GM23338 (cell line): Measurements from ENCODE around the gene MIDN. TPM values are rescaled to one million over a fixed set of nuclear protein-coding genes. Genes with fewer than 3 reads are reported as not detected.

Source experiments
- ATAC-seq: fragments of 200-7000 bp; cut with Tn5 transposase; 3 replicates; pipeline ENCODE4 v1.9.1; 2020
- DNase-seq: peaks from one replicate; pipeline ENCODE4 v3.0.0-alpha.2; 2015; ENCODE audit warnings: low spot score
- H2AFZ ChIP-seq: fragments of 200-600 bp; sonication (generic); 2 replicates; pipeline ENCODE4 v1.8.0; 2016; ENCODE audit warnings: antibody characterized with exemption, mild to moderate bottlenecking, moderate library complexity
- H3F3A ChIP-seq: fragments of 200-600 bp; sonication (generic); replicated peaks from 2 replicates; pipeline ENCODE4 v1.8.0; 2017; ENCODE audit warnings: antibody characterized with exemption, mixed run types, low read depth
- H3K27ac ChIP-seq: fragments of 200-600 bp; sonication (generic); 2 replicates; pipeline ENCODE4 v1.6.1; 2016; ENCODE audit warnings: low read depth
- H3K27me3 ChIP-seq: fragments of 200-600 bp; sonication (generic); 2 replicates; pipeline ENCODE4 v1.8.0; 2016; ENCODE audit warnings: mild to moderate bottlenecking, mixed run types, moderate library complexity; ENCODE audit not compliant: insufficient read depth
- H3K36me3 ChIP-seq: fragments of 200-600 bp; sonication (generic); 2 replicates; pipeline ENCODE4 v1.8.0; 2016; ENCODE audit warnings: mild to moderate bottlenecking; ENCODE audit not compliant: insufficient read depth
- H3K4me1 ChIP-seq: fragments of 200-600 bp; sonication (generic); 2 replicates; pipeline ENCODE4 v1.8.0; 2016; ENCODE audit warnings: mild to moderate bottlenecking, moderate library complexity; ENCODE audit not compliant: insufficient read depth
- H3K4me2 ChIP-seq: fragments of 200-600 bp; sonication (generic); 2 replicates; pipeline ENCODE4 v1.7.1; 2017; ENCODE audit warnings: mixed run types
- H3K4me3 ChIP-seq: fragments of 200-600 bp; sonication (generic); 2 replicates; pipeline ENCODE4 v1.6.1; 2016; ENCODE audit warnings: mixed run types
- H3K79me2 ChIP-seq: fragments of 200-600 bp; sonication (generic); replicated peaks from 2 replicates; pipeline ENCODE4 v1.8.0; 2017; ENCODE audit warnings: mild to moderate bottlenecking; ENCODE audit not compliant: insufficient read depth
- H3K9me2 ChIP-seq: fragments of 200-600 bp; sonication (generic); 2 replicates; pipeline ENCODE4 v1.8.0; 2017; ENCODE audit not compliant: insufficient read depth
- H4K20me1 ChIP-seq: fragments of 200-600 bp; sonication (generic); replicated peaks from 2 replicates; pipeline ENCODE4 v1.8.0; 2017; ENCODE audit warnings: mild to moderate bottlenecking; ENCODE audit not compliant: insufficient read depth
- H3K27ac Mint-ChIP-seq: 2 replicates; pipeline ENCODE4 v1.8.0; 2020; ENCODE audit warnings: inconsistent platforms, mild to moderate bottlenecking, moderate library complexity, mixed read lengths
- H3K27me3 Mint-ChIP-seq: 3 replicates; pipeline ENCODE4 v1.8.0; 2022; ENCODE audit warnings: low read depth, mild to moderate bottlenecking, moderate library complexity, mixed read lengths, inconsistent platforms; ENCODE audit not compliant: insufficient read depth, poor library complexity
- H3K36me3 Mint-ChIP-seq: 3 replicates; pipeline ENCODE4 v1.8.0; 2021; ENCODE audit warnings: low read depth, mild to moderate bottlenecking, inconsistent platforms, moderate library complexity, mixed read lengths
- H3K4me1 Mint-ChIP-seq: 3 replicates; pipeline ENCODE4 v1.8.0; 2020; ENCODE audit warnings: mild to moderate bottlenecking, inconsistent platforms, mixed read lengths
- H3K4me3 Mint-ChIP-seq: 3 replicates; pipeline ENCODE4 v1.8.0; 2021; ENCODE audit warnings: moderate library complexity, mild to moderate bottlenecking, inconsistent platforms, mixed read lengths
- H3K9me3 Mint-ChIP-seq: 3 replicates; pipeline ENCODE4 v1.8.0; 2020; ENCODE audit warnings: moderate library complexity, mild to moderate bottlenecking, inconsistent platforms, mixed read lengths
- CREB1 ChIP-seq: fragments of 250-450 bp; sonication (Bioruptor Pico); IDR thresholded peaks from 2 replicates; pipeline ENCODE4 v1.5.0; 2020; ENCODE audit warnings: low read depth, mild to moderate bottlenecking, moderate library complexity
- CTCF ChIP-seq, 2 experiments: fragments of 200-600 bp in 1 of 2; sonication (generic) in 1 of 2; conservative IDR thresholded peaks; 2 replicates each; pipeline versions ENCODE4 v1.5.1 to v1.6.1; 2016 to 2017; ENCODE audit warnings: antibody characterized with exemption in 2 of 2, low read depth in 2 of 2, mild to moderate bottlenecking in 2 of 2, moderate library complexity in 1 of 2
- EZH2phosphoT487 ChIP-seq: fragments of 200-600 bp; sonication (generic); IDR thresholded peaks from one replicate; pipeline ENCODE4 v1.8.1; 2018; ENCODE audit warnings: antibody characterized with exemption; ENCODE audit not compliant: unreplicated experiment
- JUNB ChIP-seq: IDR thresholded peaks from one replicate; pipeline ENCODE4 v1.6.1; 2016; ENCODE audit warnings: antibody characterized with exemption; ENCODE audit not compliant: unreplicated experiment
- ZNF462 ChIP-seq: fragments of 250-450 bp; sonication (Bioruptor Pico); IDR thresholded peaks from 2 replicates; pipeline ENCODE4 v1.5.0; 2020; ENCODE audit warnings: mild to moderate bottlenecking, moderate library complexity
- polyA plus RNA-seq: library from polyadenylated mRNA; unstranded; fragments of >200 nt; fragmentation: Nextera tagmentation; extraction: Ambion mirVana; gene quantifications from 2 replicates; pipeline ENCODE4 v1.2.1, GENCODE V29; 2016
- total RNA-seq: library from RNA; depleted of rRNA; stranded (reverse); fragments of >200 nt; shearing (Covaris generic); gene quantifications from 2 replicates; pipeline ENCODE4 v1.2.3, GENCODE V29; 2014

MIDN gene
- total and polyA plus RNA-seq, 2 experiments from 2014 or later, result 28.6 to 113 TPM

- Histone ChIP-seq H3K27ac (peak overlapping the region; percentile 94; the same call in 1 of the 2 replicates), H3K4me3 (no peak overlapping the region), H3F3A (peaks cover 62% of the 10 kb centered on the region), H3K4me1 (peaks cover 33% of the 10 kb centered on the region), H4K20me1 (peaks cover 35% of the 10 kb centered on the region), H3K36me3 (peaks cover 19% of the 10 kb centered on the region), H3K79me2 (peaks cover 50% of the 10 kb centered on the region), H3K27me3 (no peaks in the 10 kb centered on the region), H3K9me2 (no peaks in the 10 kb centered on the region), H2AFZ (no peak overlapping the region), H3K4me2 (no peak overlapping the region)
- Mint-ChIP-seq H3K4me1 (peaks cover 44% of the 10 kb centered on the region), H3K27me3 (peaks cover 32% of the 10 kb centered on the region), H3K4me3 (no peak overlapping the region), H3K36me3 (peaks cover 71% of the 10 kb centered on the region), H3K9me3 (no peaks in the 10 kb centered on the region; the same call in 1 of the 3 replicates), H3K27ac (peak overlapping the region; percentile 74; the same call in 1 of the 2 replicates)
- no peak for DNase-seq
- TF ChIP-seq CREB1 (CRISPR knock-in tag) (no peak), EZH2phosphoT487 (no peak), CTCF (conservative IDR thresholded peaks at IDR 0.05; ENCODE audit: low read depth in 2 of 2) (no peak), ZNF462 (no peak), JUNB (no peak)
- no peak for ATAC-seq
These were observed 7.1 kb downstream of the MIDN start for GRCh38 chr19:1255186-1256161.
